Adrenal gland (tissue), 5 donors: ENCODE measurements around the gene KMT2E.
"Not testable (repeated sequence)": the region's sequence is repeated elsewhere in the genome, so short reads cannot be mapped to it uniquely, and the experiment has no call there.

Source experiments
- POLR2A ChIP-seq, 2 donors: fragments of 450-650 bp; IDR thresholded peaks; one replicate each; pipeline ENCODE4 v1.6.1; 2017; ENCODE audit warnings: antibody characterized with exemption in 2 of 2, mild to moderate bottlenecking in 2 of 2, moderate library complexity in 1 of 2
- TF ChIP-seq, protein P1 (sequence below), 6 experiments: fragments of 450-650 bp in 4 of 6; fragments of 200-600 bp in 2 of 6; sonication (generic) in 1 of 6; IDR thresholded peaks; 1 replicate in 5 of 6; 2 replicates in 1 of 6; pipeline versions ENCODE4 v1.5.1 to v1.8.0; 2016 to 2021; ENCODE audit warnings: antibody characterized with exemption in 6 of 6, mild to moderate bottlenecking in 2 of 6, moderate library complexity in 1 of 6
- donor health status: DM: no; HTN: no; CAD: no.

DNA sequence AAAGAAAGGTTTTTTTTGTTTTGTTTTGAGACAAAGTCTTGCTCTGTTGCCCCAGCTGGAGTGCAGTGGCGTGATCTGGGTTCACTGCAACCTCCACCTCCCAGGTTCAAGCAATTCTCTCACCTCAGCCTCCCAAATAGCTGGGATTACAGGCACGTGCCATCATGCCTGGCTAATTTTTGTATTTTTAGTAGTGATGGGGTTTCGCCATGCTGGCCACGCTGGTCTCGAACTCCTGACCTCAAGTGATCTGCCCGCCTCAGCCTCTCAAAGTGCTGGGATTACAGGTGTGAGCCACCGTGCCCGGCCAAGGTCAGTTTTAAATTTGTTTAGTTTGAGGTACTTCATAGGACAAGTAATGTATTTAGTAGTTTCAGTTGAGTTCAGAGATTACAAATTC lies 9.0 kb upstream of the KMT2E start:
- TF ChIP-seq, protein P1, sequence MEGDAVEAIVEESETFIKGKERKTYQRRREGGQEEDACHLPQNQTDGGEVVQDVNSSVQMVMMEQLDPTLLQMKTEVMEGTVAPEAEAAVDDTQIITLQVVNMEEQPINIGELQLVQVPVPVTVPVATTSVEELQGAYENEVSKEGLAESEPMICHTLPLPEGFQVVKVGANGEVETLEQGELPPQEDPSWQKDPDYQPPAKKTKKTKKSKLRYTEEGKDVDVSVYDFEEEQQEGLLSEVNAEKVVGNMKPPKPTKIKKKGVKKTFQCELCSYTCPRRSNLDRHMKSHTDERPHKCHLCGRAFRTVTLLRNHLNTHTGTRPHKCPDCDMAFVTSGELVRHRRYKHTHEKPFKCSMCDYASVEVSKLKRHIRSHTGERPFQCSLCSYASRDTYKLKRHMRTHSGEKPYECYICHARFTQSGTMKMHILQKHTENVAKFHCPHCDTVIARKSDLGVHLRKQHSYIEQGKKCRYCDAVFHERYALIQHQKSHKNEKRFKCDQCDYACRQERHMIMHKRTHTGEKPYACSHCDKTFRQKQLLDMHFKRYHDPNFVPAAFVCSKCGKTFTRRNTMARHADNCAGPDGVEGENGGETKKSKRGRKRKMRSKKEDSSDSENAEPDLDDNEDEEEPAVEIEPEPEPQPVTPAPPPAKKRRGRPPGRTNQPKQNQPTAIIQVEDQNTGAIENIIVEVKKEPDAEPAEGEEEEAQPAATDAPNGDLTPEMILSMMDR (IDR thresholded peaks at IDR 0.05), result not testable (repeated sequence)
- TF ChIP-seq POLR2A (IDR thresholded peaks at IDR 0.05), result not testable (repeated sequence)
